Measurements from ENCODE around the gene RTN4. TPM values are rescaled to one million over a fixed set of nuclear protein-coding genes. Genes with fewer than 3 reads are reported as not detected.

Gene RTN4
- total and polyA plus RNA-seq, 7 donors = 168 to 542 (median 289) TPM

DNA sequence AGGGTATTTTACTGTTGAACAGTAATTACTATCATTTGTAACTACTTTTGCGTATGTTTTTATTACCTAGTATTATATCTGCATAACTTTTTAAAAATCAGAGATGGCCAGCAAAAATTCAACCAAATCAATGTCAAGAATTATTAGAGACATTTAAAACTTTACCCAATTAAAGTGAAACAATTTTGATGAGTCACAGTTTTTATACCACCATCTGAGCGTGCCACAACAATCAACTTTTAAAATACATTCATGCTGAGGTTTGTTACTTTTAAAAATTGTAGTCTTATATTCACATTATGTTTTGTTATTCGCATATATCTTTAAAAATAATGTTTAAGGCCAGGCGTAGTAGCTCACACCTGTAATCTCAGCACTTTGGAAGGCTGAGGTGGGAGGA is 114.9 kb downstream of the RTN4 start:
- no peak for DNase-seq
- no peaks in the 10 kb centered on the region for H3K27me3 ChIP-seq (ENCODE audit: insufficient read depth in 3 of 3, low read length in 2 of 3)
- H3K36me3 ChIP-seq (ENCODE audit: insufficient read depth in 1 of 2, low read depth in 1 of 2) = no peaks in the 10 kb centered on the region
- peaks cover 16% of the 10 kb centered on the region for H3K9me3 ChIP-seq
- TF ChIP-seq, protein P1, sequence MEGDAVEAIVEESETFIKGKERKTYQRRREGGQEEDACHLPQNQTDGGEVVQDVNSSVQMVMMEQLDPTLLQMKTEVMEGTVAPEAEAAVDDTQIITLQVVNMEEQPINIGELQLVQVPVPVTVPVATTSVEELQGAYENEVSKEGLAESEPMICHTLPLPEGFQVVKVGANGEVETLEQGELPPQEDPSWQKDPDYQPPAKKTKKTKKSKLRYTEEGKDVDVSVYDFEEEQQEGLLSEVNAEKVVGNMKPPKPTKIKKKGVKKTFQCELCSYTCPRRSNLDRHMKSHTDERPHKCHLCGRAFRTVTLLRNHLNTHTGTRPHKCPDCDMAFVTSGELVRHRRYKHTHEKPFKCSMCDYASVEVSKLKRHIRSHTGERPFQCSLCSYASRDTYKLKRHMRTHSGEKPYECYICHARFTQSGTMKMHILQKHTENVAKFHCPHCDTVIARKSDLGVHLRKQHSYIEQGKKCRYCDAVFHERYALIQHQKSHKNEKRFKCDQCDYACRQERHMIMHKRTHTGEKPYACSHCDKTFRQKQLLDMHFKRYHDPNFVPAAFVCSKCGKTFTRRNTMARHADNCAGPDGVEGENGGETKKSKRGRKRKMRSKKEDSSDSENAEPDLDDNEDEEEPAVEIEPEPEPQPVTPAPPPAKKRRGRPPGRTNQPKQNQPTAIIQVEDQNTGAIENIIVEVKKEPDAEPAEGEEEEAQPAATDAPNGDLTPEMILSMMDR (IDR thresholded peaks at IDR 0.05) = no peak
- 91 to 94% (median 92%) methylated on average over 4 of the region's 4 CpGs for WGBS, 3 donors
- no peak for ATAC-seq
- H3K4me3 ChIP-seq = no peak overlapping the region
- no peaks in the 10 kb centered on the region for H3K4me1 ChIP-seq
- H3K27ac ChIP-seq = no peak overlapping the region
- intact Hi-C loops (cut with DNase I) = no loop called here

DNA sequence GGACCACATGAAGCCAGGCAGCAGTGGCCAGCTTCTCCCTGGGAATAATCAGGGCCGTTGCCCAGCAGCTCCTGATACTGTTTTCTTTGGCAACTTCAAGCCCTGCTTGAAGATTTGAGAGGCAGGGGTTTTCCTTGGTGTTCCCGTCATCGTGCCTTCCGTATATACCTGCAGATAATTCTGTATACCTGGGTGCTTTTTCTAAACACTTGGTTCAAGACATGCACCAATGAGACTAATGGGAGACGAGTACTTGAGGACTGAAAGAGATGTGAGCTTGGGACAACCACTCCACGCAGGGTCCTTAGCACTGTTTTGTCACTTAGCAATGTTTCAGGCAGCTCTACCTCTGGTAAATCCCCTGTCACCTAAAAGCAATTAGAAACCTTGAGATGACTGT is 118.8 kb downstream of the RTN4 start:
- no peak for ATAC-seq
- H3K27ac ChIP-seq = no peak overlapping the region
- no peaks in the 10 kb centered on the region for H3K9me3 ChIP-seq
- 90 to 96% (median 95%) methylated on average over 6 of the region's 6 CpGs for WGBS, 3 donors
- TF ChIP-seq, protein P1 (IDR thresholded peaks at IDR 0.05) = no peak
- H3K27me3 ChIP-seq (ENCODE audit: insufficient read depth in 3 of 3, low read length in 2 of 3) = no peaks in the 10 kb centered on the region
- H3K4me3 ChIP-seq = no peak overlapping the region
- H3K4me1 ChIP-seq = peaks cover 8% of the 10 kb centered on the region
- no peak for DNase-seq
- no peaks in the 10 kb centered on the region for H3K36me3 ChIP-seq (ENCODE audit: insufficient read depth in 1 of 2, low read depth in 1 of 2)
- intact Hi-C loops (cut with DNase I) = no loop called here

DNA sequence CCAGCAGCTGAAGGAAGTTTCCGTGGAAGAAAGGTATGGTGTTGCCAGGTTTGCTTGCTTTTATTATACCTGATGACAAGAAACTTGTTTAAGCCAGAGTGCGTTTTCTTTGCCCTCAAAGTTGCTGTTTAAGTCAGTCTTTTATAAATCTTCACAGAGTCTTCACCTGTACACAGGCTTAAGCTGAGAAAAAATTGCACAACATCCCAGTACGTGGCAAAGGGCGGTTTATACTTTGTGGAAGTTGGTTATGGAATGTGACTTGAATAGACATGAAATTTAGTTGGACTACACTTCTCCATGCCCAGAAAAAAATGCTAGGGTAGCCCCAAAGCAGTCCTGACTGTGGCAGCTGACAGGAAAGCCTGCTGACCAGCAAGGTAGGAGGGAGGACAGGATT is 121.5 kb downstream of the RTN4 start:
- TF ChIP-seq, protein P1 (IDR thresholded peaks at IDR 0.05) = no peak
- intact Hi-C loops (cut with DNase I) = no loop called here

DNA sequence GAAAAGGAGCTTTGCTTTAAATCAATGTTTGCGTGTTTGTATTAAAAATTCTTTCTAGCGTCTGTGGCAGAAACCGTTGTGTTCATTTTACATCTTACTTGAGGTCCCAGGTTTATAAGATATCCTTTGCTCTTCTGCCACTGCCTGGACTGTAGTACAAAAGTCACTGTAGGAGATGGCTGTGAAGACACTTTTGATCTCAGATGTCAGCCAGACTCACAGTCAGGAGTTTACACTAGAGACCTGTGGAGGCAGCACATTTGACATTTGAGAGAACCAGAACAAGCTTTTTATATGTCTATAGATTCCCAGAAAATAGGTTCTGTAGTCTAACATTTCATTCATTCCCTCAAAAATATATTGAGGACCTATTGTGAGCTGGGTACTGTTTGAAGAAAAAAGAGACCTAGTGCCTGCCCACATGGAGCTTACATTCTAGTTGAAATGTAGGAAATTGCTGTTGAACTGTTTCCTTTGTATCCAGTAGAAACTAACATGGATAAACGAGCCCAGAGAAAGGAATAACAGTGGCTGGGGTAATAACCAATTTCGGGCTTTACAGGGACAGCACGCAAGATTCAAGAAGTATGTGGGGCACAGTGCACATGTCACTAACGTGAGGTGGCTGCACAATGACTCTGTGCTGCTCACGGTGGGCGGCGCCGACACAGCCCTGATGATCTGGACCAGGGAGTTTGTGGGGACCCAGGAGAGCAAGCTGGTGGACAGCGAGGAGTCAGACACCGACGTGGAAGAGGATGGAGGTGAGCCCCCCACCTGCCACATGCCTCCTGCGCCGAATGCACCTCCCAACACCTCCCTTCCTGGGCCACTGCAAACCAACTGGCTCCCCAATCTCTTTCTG is 122.3 kb downstream of the RTN4 start:
- H3K27me3 ChIP-seq (ENCODE audit: insufficient read depth in 3 of 3, low read length in 2 of 3) = no peaks in the 10 kb centered on the region
- H3K27ac ChIP-seq = peak overlapping the region; percentile 78
- H3K36me3 ChIP-seq (ENCODE audit: insufficient read depth in 1 of 2, low read depth in 1 of 2) = no peaks in the 10 kb centered on the region
- no peaks in the 10 kb centered on the region for H3K9me3 ChIP-seq
- intact Hi-C loops (cut with DNase I) = no loop called here
- TF ChIP-seq, protein P1 (IDR thresholded peaks at IDR 0.05) = no peak
- 85 to 88% (median 87%) methylated on average over 16 of the region's 16 CpGs for WGBS, 3 donors
- peaks cover 10% of the 10 kb centered on the region for H3K4me1 ChIP-seq
- ATAC-seq (peak; percentile 51 to 80 (median 60)), DNase-seq (no peak)
- H3K4me3 ChIP-seq = peak overlapping the region; percentile 41

More for the DNA sequence above, 121.5 kb downstream of the RTN4 start:
- DNase-seq (no peak), ATAC-seq (no peak)
- Histone ChIP-seq H3K27me3 (ENCODE audit: insufficient read depth in 3 of 3, low read length in 2 of 3) (no peaks in the 10 kb centered on the region), H3K27ac (no peak overlapping the region), H3K36me3 (ENCODE audit: insufficient read depth in 1 of 2, low read depth in 1 of 2) (no peaks in the 10 kb centered on the region), H3K4me3 (no peak overlapping the region), H3K9me3 (no peaks in the 10 kb centered on the region), H3K4me1 (peaks cover 10% of the 10 kb centered on the region)
- WGBS, 3 donors = 59 to 70% (median 67%) methylated on average over 4 of the region's 4 CpGs
